ENCODE results near the gene CASP3.
A peak's percentile ranks its signal among the peaks of the same experiment; 100 is the strongest.

Gene CASP3

DNA sequence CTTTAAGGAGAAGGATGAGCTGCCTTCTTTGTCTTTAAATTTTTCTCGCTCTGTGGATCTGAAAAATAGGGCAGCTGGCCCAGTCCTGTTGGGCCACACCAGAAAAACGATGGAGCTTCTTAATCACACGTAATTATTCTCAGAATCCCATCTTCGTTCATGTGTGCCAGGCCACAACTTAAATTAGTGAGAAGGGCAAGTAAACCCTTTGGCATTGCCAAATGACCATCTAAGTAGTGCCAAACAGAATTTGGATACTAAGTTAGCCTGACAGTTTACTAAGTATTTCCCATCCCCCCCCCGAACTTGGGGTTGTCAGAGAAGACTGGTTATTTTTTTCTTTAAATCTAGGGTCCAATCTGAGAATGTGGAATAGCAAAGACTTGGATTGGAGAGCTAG, 62.0 kb downstream of the CASP3 start:
- TF ChIP-seq, protein P1, sequence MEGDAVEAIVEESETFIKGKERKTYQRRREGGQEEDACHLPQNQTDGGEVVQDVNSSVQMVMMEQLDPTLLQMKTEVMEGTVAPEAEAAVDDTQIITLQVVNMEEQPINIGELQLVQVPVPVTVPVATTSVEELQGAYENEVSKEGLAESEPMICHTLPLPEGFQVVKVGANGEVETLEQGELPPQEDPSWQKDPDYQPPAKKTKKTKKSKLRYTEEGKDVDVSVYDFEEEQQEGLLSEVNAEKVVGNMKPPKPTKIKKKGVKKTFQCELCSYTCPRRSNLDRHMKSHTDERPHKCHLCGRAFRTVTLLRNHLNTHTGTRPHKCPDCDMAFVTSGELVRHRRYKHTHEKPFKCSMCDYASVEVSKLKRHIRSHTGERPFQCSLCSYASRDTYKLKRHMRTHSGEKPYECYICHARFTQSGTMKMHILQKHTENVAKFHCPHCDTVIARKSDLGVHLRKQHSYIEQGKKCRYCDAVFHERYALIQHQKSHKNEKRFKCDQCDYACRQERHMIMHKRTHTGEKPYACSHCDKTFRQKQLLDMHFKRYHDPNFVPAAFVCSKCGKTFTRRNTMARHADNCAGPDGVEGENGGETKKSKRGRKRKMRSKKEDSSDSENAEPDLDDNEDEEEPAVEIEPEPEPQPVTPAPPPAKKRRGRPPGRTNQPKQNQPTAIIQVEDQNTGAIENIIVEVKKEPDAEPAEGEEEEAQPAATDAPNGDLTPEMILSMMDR (IDR thresholded peaks at IDR 0.05; ENCODE audit: extremely low read depth, insufficient read depth, missing control alignments), result no peak
- no peak for DNase-seq (ENCODE audit: low spot score)
- in situ Hi-C loops (cut with MboI; ENCODE audit: low pct_unique_long_range_greater_than_20kb, low sequenced_read_pairs, unreplicated experiment), result no loop called here

DNA sequence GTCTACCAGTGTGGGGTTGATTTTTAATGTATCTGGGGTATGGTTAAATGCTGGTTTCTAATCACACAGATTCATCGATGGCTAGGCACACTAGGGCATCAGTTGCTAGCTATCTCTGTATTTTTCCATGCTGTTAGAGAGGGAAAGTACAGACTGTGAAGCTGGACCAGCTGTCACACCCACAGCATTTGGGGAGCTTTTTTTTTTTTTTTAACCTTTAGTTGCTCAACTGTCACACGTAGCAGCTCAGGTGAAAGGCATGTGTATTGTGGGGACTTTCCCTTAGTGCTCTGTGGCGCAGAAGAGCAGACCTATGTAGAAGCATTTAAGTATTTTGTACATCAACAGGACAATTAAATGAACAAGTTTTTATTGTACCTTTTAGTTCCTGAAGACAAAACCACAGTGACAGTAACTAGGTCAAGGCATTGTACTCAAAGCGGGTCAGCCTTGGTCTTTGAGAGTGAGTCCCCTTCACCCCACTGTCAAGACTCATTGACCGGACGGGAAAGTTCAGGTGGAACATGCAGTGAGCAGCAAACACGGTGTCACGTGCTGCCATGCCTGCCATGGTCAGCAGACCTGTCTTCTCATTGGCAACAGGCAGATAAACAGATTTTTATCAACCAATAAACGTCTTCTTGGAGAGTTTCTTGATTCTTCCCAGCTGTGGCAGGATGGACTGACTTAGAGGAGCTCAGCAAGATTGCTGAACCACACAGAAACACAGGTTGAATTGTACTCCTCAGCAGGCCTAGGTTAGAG, 65.3 kb downstream of the CASP3 start:
- peak; percentile 59 for DNase-seq (ENCODE audit: low spot score)
- TF ChIP-seq, protein P1 (IDR thresholded peaks at IDR 0.05; ENCODE audit: extremely low read depth, insufficient read depth, missing control alignments), result no peak
- in situ Hi-C loops (cut with MboI; ENCODE audit: low pct_unique_long_range_greater_than_20kb, low sequenced_read_pairs, unreplicated experiment), result no loop called here

Data from GM13977 (cell line).